Measurements from ENCODE around the gene IFNL1. TPM values are rescaled to one million over a fixed set of nuclear protein-coding genes. Genes with fewer than 3 reads are reported as not detected.

IFNL1 gene
- total RNA-seq, 1 donor from 2014 or later: not detected

DNA sequence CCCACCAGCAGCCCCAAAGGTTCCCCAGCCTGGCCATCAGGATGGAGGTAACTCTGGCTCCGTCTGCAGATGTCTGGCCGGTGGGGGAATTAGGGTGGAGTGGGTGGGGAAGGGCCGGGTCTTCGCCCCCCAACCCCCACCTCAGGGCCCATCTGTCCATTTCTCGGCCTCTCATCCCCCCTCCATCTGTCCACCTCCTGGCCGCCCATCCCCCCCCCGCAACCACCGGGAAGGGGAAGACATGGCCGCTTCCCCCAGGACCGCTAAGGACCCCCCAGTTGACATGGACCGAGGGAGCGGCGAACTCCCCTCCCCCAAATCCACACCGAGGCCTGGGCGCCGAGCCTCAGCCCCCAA lies 23.7 kb downstream of the IFNL1 start:
- intact Hi-C loops (cut with micrococcal nuclease): no loop called here
- Histone ChIP-seq H3K27ac (replicated peaks) (no peak overlapping the region), H3K4me3 (peak overlapping the region; percentile 65), H3K36me3 (no peaks in the 10 kb centered on the region), H3K4me1 (peaks cover 5% of the 10 kb centered on the region), H3K9me3 (replicated peaks) (no peaks in the 10 kb centered on the region), H3K27me3 (ENCODE audit: low read depth) (peaks cover 21% of the 10 kb centered on the region)
- TF ChIP-seq, protein P1, sequence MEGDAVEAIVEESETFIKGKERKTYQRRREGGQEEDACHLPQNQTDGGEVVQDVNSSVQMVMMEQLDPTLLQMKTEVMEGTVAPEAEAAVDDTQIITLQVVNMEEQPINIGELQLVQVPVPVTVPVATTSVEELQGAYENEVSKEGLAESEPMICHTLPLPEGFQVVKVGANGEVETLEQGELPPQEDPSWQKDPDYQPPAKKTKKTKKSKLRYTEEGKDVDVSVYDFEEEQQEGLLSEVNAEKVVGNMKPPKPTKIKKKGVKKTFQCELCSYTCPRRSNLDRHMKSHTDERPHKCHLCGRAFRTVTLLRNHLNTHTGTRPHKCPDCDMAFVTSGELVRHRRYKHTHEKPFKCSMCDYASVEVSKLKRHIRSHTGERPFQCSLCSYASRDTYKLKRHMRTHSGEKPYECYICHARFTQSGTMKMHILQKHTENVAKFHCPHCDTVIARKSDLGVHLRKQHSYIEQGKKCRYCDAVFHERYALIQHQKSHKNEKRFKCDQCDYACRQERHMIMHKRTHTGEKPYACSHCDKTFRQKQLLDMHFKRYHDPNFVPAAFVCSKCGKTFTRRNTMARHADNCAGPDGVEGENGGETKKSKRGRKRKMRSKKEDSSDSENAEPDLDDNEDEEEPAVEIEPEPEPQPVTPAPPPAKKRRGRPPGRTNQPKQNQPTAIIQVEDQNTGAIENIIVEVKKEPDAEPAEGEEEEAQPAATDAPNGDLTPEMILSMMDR (IDR thresholded peaks at IDR 0.05; ENCODE audit: borderline replicate concordance): no peak
- no peak for DNase-seq

DNA sequence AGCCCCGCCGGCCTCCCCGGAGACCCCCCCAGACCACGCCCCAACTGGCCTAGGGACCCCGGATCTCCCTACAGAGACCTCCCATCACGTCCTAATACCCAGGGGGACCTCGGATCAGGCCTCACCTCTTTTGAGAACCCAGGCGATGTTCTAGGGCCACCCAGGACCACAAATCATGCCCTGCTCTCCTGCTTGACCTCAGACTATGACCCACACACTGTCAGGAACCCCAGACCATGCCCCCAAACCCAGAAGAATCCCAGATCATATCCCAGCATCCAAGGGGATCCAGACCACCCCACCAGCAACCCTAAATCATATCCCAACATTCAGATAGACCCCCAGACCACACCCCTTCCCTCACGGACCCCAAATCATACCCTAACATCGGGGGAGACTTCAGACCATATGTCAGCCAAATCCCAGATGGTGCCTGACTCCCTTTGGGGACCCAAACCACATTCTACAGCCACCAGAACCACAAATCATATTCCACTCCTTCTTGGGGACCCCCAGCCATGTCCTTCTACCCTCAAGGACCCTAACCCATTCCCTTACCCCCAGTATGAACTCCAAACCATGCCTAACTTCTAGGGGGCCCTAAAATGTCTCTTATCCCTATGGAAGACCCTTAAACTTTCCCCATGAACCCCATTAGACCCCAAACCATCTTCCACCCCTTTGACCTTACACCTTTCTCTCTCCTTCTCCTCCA lies 25.1 kb downstream of the IFNL1 start:
- intact Hi-C loops (cut with micrococcal nuclease): no loop called here
- no peaks in the 10 kb centered on the region for H3K9me3 ChIP-seq (replicated peaks)
- H3K36me3 ChIP-seq: no peaks in the 10 kb centered on the region
- H3K4me1 ChIP-seq: peaks cover 5% of the 10 kb centered on the region
- H3K27me3 ChIP-seq (ENCODE audit: low read depth): peaks cover 21% of the 10 kb centered on the region
- peak overlapping the region; percentile 65 for H3K4me3 ChIP-seq
- H3K27ac ChIP-seq (replicated peaks): no peak overlapping the region
- TF ChIP-seq, protein P1 (IDR thresholded peaks at IDR 0.05; ENCODE audit: borderline replicate concordance): no peak
- no peak for DNase-seq

DNA sequence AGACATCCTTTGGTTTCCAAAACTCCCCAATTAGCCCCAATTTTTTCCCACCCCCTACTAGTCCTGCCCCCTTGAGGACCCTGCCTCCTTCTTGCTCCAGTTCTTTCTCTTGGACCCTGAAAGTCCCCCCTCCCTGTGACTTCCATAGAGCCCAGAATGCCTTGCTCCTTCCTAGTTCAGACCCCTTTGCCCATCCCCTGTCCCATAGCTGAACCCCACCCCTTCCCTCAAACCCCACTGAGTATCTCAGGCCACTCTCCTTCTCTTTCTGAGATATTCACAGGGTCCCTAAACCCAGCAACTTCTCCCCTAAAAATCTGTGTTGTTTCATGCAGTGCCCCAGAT lies 25.6 kb downstream of the IFNL1 start:
- Histone ChIP-seq H3K36me3 (no peaks in the 10 kb centered on the region), H3K4me3 (no peak overlapping the region), H3K4me1 (peaks cover 5% of the 10 kb centered on the region), H3K9me3 (replicated peaks) (no peaks in the 10 kb centered on the region), H3K27me3 (ENCODE audit: low read depth) (peaks cover 21% of the 10 kb centered on the region), H3K27ac (replicated peaks) (no peak overlapping the region)
- TF ChIP-seq, protein P1 (IDR thresholded peaks at IDR 0.05; ENCODE audit: borderline replicate concordance): no peak
- DNase-seq: no peak
- intact Hi-C loops (cut with micrococcal nuclease): no loop called here

DNA sequence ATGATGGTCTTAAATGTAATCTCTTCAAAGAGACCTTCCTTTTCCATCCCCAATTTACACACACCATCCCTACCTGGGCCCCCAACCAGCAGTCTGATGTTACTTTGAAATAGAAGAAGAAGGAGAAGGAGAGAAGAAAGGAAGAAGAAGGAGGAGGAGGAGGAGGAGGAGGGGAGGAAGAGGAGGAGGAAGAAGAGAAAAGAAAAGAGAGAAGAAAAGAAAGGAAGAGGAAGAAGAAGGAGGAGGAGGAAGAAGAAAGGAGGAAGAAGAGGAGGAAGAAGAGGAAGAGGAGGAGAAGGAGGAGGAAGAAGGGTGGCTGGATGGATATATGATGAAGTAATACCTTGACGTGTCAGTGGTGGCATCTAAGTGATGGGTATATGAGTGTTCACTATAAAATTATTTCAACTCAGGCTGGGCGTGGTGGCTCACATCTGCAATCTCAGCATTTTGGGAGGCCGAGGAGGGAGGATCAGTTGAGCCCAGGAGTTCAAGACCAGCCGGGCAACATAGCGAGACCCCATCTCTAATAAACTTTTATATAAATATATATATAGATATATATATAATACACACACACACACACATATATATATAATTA lies 28.1 kb downstream of the IFNL1 start:
- no peak for DNase-seq
- Histone ChIP-seq H3K27me3 (ENCODE audit: low read depth) (peaks cover 18% of the 10 kb centered on the region), H3K9me3 (replicated peaks) (no peaks in the 10 kb centered on the region), H3K36me3 (no peaks in the 10 kb centered on the region), H3K4me3 (no peak overlapping the region), H3K4me1 (peaks cover 9% of the 10 kb centered on the region), H3K27ac (replicated peaks) (no peak overlapping the region)
- TF ChIP-seq, protein P1 (IDR thresholded peaks at IDR 0.05; ENCODE audit: borderline replicate concordance): no peak
- intact Hi-C loops (cut with micrococcal nuclease): no loop called here

DNA sequence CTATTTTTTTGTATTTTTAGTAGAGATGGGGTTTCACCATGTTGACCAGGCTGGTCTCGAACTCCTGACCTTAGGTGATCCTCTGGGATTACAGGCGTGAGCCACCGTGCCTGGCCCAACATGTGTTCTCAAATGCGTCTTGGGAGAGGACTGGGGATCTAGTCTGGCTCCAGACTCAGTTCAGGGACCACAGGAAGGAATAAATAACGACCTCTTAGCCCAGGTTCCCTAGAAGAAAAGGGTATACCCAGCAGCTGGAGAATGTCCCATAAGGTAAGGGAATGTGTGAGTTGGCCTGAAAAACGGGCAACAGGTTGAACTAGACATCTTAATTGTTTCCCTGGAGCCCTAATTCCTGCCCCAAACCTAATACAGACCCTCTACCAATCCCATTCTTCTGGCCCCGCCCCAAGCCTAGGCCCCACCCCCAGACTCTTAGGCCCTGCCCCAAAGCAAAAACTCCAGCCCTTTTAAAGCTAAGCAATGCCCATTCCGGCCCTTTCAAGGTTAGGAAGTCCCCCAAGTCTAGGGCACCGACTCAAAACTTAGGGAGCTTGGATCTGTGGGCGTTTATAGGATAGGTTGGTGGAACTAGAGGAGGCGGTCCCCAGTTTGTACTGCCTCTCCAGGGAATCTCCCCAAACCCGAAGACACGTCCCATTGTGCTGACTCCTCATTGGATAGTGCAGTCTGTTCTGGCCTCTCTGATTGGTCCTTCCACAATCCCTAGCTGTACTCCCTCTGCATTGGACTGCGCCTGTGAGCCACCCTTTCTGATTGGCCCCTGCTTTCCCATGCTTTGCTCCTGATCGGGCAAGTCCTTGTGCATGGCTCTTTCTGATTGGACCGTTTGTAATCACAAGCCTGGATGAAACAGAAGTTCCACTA lies 29.8 kb downstream of the IFNL1 start:
- Histone ChIP-seq H3K27ac (replicated peaks) (no peak overlapping the region), H3K27me3 (ENCODE audit: low read depth) (peaks cover 7% of the 10 kb centered on the region), H3K36me3 (no peaks in the 10 kb centered on the region), H3K9me3 (replicated peaks) (no peaks in the 10 kb centered on the region), H3K4me1 (peaks cover 4% of the 10 kb centered on the region), H3K4me3 (no peak overlapping the region)
- TF ChIP-seq, protein P1 (IDR thresholded peaks at IDR 0.05; ENCODE audit: borderline replicate concordance): no peak
- intact Hi-C loops (cut with micrococcal nuclease): loop anchor here (5.0 kb wide), 2 partner anchors 204 to 219 kb away; no protein-coding TSS in a partner anchor
- DNase-seq: no peak
